ENCODE data around the gene CRYL1.

Gene CRYL1

DNA sequence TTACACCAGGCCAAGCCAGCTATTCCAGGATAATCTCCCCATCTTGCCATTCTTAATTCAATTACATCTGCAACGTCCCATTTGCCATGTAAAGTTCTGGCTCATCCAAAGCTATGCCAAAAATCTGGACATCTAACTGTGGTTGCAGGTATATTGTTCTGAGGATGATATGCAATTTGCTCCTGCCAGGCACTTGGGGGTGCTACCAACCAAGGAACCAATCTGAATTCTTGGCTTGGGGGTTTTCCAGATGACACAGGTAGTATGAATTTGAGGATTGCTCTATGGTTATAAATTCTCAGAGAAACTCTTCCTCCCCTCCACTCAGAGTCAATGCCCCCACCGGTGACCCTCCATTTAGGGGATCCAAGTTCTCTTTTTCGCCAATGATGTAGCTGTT lies 33.0 kb downstream of the CRYL1 start:
- Mint-ChIP-seq H3K9me3 (no peaks in the 10 kb centered on the region), H3K4me1 (peaks cover 21% of the 10 kb centered on the region), H3K36me3 (peaks cover 2% of the 10 kb centered on the region), H3K4me3 (no peak overlapping the region), H3K27ac (no peak overlapping the region), H3K27me3 (no peaks in the 10 kb centered on the region)
- CTCF ChIA-PET, result interaction anchor here (0.8 to 6.8 kb wide), 6 partner anchors 16 to 689 kb away, joined by 3 to 38 read pairs (median 11); no protein-coding TSS in a partner anchor
- no peak for DNase-seq

DNA sequence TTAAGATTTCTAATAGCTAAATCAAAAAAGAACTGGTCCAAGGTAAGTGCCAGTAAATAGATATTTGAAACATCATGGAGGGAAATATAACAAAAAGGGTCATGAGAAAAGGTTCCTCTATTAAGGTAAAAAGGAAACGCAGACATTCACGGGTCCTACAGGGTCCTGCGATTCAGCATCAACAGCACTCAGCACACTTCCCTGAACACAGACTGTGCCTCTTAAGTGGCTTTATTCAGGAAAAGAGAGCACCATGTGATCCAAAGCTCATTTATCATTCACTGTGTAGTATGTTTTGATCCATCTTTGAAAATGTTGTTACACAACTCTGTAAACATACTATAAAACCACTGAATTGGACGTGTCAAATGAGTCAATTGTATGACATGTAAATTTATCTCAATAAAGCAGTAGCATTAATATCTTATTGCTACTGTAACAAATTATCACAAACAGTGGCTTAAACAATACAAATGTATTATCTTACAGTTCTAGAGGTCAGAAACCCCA lies 33.7 kb downstream of the CRYL1 start:
- no peaks in the 10 kb centered on the region for H3K27me3 Mint-ChIP-seq
- no peak overlapping the region for H3K4me3 Mint-ChIP-seq
- peaks cover 2% of the 10 kb centered on the region for H3K36me3 Mint-ChIP-seq
- no peak for DNase-seq
- CTCF ChIA-PET, result interaction anchor here (0.8 to 6.8 kb wide), 7 partner anchors 16 to 689 kb away, joined by 3 to 38 read pairs (median 4); no protein-coding TSS in a partner anchor
- H3K4me1 Mint-ChIP-seq, result peaks cover 21% of the 10 kb centered on the region
- H3K27ac Mint-ChIP-seq, result no peak overlapping the region
- H3K9me3 Mint-ChIP-seq, result no peaks in the 10 kb centered on the region

DNA sequence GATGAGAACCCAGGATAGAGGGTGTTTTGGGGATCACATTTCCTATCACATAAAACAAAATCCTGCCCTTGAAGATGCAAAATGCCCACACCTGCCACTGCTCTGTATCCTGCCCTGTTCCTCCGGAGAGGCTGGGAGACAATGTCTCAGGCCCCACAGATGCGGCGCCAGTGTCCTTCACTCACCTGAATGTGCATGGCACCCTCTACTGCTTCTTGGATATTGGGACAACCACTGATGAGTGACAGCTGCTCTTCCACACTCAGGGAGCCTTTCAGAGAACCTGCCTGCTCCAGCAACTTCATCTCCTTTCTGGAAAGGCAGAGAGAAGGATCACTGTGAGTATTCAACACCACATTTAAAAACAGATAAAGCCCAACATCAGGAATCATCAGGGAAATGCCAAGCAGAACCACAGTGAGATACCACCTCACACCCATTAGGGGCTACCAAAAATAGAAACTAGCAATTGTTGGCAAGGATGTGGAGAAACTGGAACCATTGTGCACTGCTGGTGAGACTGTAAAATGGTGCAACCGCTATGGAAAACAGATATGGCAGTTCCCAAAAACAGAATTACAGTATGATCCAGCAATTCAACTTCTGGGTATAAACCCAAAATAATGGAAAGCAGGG lies 36.4 kb downstream of the CRYL1 start:
- CTCF ChIA-PET, result interaction anchor here (1.0 to 3.9 kb wide), 3 partner anchors 10 to 435 kb away, joined by 3 to 16 read pairs (median 3); no protein-coding TSS in a partner anchor
- no peaks in the 10 kb centered on the region for H3K27me3 Mint-ChIP-seq
- DNase-seq, result no peak
- no peak overlapping the region for H3K4me3 Mint-ChIP-seq
- peaks cover 6% of the 10 kb centered on the region for H3K36me3 Mint-ChIP-seq
- no peak overlapping the region for H3K27ac Mint-ChIP-seq
- peaks cover 18% of the 10 kb centered on the region for H3K4me1 Mint-ChIP-seq
- H3K9me3 Mint-ChIP-seq, result no peaks in the 10 kb centered on the region

DNA sequence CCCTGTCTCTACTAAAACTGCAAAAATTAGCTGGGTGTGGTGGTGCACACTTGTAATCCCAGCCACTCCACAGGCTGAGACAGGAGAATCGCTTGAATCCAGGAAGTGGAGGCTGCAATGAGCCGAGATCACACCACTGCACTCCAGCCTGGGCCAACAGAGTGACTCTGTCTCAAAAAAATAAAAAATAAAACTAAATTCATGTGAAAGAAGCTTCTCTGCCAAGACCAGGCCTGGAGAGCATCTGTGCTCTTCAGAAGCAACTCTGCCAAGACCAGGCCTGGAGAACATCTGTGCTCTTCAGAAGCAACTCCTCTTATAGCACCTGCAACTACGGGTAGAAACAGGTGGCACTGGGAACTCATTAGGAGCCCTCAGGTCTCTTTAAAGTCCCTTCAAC lies 37.7 kb downstream of the CRYL1 start:
- H3K9me3 Mint-ChIP-seq, result no peaks in the 10 kb centered on the region
- no peak overlapping the region for H3K4me3 Mint-ChIP-seq
- peaks cover 6% of the 10 kb centered on the region for H3K36me3 Mint-ChIP-seq
- CTCF ChIA-PET, result interaction anchor here (0.7 to 3.9 kb wide), 4 partner anchors 9 to 436 kb away, joined by 3 to 16 read pairs (median 3); no protein-coding TSS in a partner anchor
- H3K4me1 Mint-ChIP-seq, result peaks cover 15% of the 10 kb centered on the region
- no peak for DNase-seq
- no peaks in the 10 kb centered on the region for H3K27me3 Mint-ChIP-seq
- H3K27ac Mint-ChIP-seq, result no peak overlapping the region

DNA sequence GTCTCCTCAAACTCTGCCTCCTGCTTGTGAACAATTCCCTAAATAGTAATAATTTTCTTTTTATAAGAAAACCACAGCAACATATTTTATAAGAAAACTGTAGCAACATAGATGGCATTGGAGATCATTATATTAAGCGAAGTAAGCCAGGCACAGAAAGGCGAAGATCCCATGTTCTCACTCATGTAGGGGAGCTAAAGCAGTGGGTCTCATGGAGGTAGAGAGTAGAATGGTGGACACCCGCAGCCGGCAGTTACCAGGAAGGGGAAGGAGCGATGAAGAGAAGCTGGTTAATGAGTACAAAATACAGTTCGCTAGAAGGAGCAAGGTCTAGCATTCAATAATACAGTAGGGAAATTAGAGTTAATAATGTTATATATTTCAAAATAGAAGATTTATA lies 42.9 kb downstream of the CRYL1 start:
- peaks cover 8% of the 10 kb centered on the region for H3K4me1 Mint-ChIP-seq
- CTCF ChIA-PET, result no interaction called here

DNA sequence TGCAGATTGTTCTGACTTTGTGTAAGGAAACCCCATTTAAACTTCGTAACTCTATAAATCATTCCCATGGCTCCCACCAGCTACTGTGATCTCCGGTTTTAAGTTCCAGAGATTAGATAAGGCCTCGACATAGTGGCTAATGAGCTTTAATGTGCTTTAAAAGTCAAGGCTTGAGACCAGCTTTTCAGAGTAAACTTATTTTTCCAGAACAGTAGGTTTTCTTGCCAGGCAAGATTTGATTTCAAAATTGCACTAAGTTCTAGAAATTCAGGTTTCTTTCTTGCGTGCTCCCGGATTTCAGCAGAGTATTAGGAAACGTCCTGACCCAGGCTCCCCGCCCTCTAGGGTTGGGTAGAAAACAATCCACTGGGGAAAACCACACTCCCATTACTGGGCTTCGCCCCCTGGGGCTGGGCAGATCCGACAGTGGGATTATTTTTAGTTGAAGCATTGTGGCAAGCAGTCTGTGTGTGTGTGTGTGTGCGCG lies 43.3 kb downstream of the CRYL1 start:
- CTCF ChIA-PET, result no interaction called here
- DNase-seq, result no peak
- H3K4me1 Mint-ChIP-seq, result peaks cover 10% of the 10 kb centered on the region
- H3K36me3 Mint-ChIP-seq, result peaks cover 5% of the 10 kb centered on the region
- H3K27ac Mint-ChIP-seq, result no peak overlapping the region
- no peaks in the 10 kb centered on the region for H3K9me3 Mint-ChIP-seq
- no peak overlapping the region for H3K4me3 Mint-ChIP-seq
- no peaks in the 10 kb centered on the region for H3K27me3 Mint-ChIP-seq

More for the DNA sequence above, 42.9 kb downstream of the CRYL1 start:
- no peaks in the 10 kb centered on the region for H3K9me3 Mint-ChIP-seq
- no peaks in the 10 kb centered on the region for H3K27me3 Mint-ChIP-seq
- H3K27ac Mint-ChIP-seq, result no peak overlapping the region
- H3K36me3 Mint-ChIP-seq, result peaks cover 5% of the 10 kb centered on the region
- DNase-seq, result no peak
- H3K4me3 Mint-ChIP-seq, result no peak overlapping the region

DNA sequence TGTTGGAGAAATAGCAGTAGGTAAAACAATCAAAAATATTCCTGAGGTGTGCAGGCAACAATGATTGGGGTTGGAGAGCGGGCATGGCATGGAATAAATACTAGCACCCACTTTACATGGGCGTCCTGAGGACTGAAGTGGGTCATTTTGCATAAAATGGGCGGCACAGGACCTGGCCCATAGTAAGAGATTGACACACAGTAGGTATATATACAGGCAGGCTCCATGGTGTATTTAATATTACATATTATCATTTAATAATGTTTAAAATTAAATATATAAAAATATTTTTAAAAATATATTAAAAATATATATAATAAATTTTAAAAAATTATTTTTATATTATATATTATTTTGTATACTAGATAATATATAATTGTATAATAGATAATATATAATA lies 48.3 kb downstream of the CRYL1 start:
- CTCF ChIA-PET, result no interaction called here

DNA sequence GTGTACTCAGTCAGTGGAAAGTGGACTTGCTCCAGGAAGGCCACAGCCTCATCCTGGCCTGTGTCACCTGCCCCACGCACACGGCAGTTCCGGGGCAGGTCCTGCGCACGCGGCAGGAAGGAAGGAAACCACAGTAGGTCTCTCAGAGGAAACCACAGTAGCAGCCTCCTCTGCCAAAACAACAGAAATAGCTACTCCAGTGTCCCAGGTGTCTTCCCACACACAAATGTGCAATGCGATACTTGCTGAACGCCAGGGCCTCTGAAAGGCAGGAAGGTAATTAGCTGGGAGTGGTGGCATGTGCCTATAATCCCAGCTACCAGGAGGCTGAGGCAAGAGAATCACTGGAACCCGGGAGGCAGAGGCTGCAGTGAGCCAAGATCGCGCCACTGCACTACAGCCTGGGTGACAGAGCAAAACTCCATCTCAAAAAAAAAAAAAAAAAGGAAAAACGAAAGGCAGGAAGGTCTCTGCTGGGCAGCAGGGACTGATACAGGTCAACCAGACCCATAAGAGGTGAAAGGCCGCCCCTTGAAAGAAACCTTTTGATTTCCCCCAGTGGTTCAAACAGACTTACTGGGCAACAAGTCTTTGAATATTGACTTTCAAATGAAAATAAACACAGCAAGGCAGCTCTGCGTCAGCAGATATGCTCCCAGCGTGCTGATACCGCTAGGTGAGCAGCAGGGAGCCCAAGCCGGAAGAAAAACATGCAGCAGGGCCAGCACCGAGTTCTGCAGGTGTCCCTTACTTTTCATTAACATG lies 49.5 kb downstream of the CRYL1 start:
- peaks cover 50% of the 10 kb centered on the region for H3K4me1 Mint-ChIP-seq
- H3K4me3 Mint-ChIP-seq, result peak overlapping the region; percentile 72
- peak overlapping the region; percentile 100 for H3K27ac Mint-ChIP-seq
- peaks cover 11% of the 10 kb centered on the region for H3K27me3 Mint-ChIP-seq
- H3K9me3 Mint-ChIP-seq, result no peaks in the 10 kb centered on the region
- peak; percentile 84 for DNase-seq
- CTCF ChIA-PET, result interaction anchor here (0.9 to 3.4 kb wide), 5 partner anchors 16 to 279 kb away, joined by 3 to 15 read pairs (median 6); no protein-coding TSS in a partner anchor
- peaks cover 11% of the 10 kb centered on the region for H3K36me3 Mint-ChIP-seq

More for the DNA sequence above, 48.3 kb downstream of the CRYL1 start:
- Mint-ChIP-seq H3K27ac (peak overlapping the region; percentile 100), H3K36me3 (peaks cover 8% of the 10 kb centered on the region), H3K4me3 (no peak overlapping the region), H3K9me3 (no peaks in the 10 kb centered on the region), H3K27me3 (peaks cover 11% of the 10 kb centered on the region), H3K4me1 (peaks cover 49% of the 10 kb centered on the region)
- no peak for DNase-seq

DNA sequence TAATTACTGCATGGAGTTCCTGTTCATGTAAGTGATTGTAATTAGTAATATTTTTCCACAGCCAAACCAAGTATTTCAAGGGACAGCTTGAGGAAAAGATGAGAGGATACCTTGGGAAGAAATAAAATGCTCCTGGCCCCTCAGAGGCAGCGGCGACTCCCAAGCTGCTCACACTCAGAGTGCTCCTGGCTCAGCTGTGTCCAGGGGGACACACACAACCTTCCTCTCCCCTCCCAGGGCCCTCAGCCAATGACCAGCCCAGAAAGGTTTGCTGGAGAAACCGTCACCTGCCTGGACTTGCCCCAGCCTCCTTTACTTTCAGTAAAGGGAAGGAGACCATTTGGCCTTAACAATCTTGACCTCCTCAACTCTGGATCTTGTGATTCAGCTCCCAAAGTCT lies 51.1 kb downstream of the CRYL1 start:
- no peak overlapping the region for H3K27ac Mint-ChIP-seq
- CTCF ChIA-PET, result interaction anchor here (3.4 kb wide), 1 partner anchor 277 kb away, joined by 15 read pairs; no protein-coding TSS in a partner anchor

DNA sequence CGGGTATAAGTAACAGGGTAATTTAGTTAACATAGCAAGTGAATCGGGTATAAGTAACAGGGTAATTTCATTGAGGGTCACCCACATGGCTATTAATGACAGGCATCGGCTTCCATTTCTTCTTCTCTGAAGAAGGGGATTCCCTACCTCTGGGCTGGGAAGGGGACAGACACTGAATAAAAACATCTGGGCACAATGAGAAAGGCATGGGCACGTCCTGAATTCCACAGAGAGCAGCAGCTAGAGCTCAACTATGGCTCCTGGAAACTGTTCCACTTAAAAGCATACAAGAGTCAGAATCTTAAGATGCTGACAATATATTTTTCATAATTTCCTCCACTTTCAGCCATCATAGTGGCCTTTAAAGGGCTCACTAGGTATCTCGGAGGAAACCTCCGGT lies 51.8 kb downstream of the CRYL1 start:
- CTCF ChIA-PET, result interaction anchor here (3.4 kb wide), 1 partner anchor 277 kb away, joined by 15 read pairs; no protein-coding TSS in a partner anchor
- Mint-ChIP-seq H3K27me3 (peaks cover 11% of the 10 kb centered on the region), H3K4me1 (peaks cover 49% of the 10 kb centered on the region), H3K9me3 (no peaks in the 10 kb centered on the region), H3K4me3 (no peak overlapping the region), H3K27ac (no peak overlapping the region), H3K36me3 (peaks cover 14% of the 10 kb centered on the region)
- no peak for DNase-seq

More for the DNA sequence above, 51.1 kb downstream of the CRYL1 start:
- no peak overlapping the region for H3K4me3 Mint-ChIP-seq
- H3K4me1 Mint-ChIP-seq, result peaks cover 49% of the 10 kb centered on the region
- H3K27me3 Mint-ChIP-seq, result peaks cover 11% of the 10 kb centered on the region
- DNase-seq, result no peak
- peaks cover 15% of the 10 kb centered on the region for H3K36me3 Mint-ChIP-seq
- H3K9me3 Mint-ChIP-seq, result no peaks in the 10 kb centered on the region

DNA sequence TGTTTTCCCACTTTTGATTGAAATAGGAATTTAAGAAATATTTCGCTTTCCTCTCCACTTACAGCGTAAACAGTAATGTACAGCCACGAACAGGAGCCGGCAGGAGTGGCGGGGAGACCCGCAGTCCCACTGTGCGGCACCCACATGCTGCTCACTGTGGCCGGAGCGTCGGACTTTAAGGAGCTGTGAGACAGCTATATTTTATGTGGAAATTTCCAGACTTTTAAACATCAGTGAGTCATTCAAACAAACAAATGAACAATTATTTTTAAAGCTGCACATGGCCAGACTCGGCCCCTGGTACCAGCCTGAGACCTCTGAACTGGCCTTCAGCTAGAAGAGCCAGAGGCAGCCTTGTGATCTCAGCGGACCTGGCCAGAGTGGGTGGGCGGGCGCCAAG lies 52.5 kb downstream of the CRYL1 start:
- Mint-ChIP-seq H3K27ac (no peak overlapping the region), H3K27me3 (peaks cover 11% of the 10 kb centered on the region), H3K4me1 (peaks cover 47% of the 10 kb centered on the region), H3K36me3 (peaks cover 16% of the 10 kb centered on the region), H3K9me3 (no peaks in the 10 kb centered on the region), H3K4me3 (no peak overlapping the region)
- CTCF ChIA-PET, result interaction anchor here (3.4 kb wide), 1 partner anchor 276 kb away, joined by 15 read pairs; no protein-coding TSS in a partner anchor
- DNase-seq, result no peak

DNA sequence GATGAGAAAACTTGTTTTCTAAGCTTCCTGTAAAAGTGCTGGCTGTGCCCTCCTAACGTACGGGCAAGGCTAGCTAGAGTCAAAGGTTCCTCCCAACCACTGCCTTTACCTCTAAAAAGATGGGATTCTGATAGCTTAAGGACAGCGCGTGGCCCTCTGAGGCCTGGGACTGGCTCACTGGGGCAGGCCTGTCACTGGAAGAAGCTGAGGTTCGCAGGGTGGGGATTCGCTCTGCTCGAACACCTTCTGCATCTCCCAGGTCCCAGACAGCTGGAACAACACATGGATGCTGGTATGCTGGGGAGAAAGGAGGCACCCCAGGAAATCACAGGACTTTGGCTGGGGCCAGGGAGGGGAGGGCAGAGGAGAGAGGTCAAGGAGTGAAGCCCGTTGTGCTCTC lies 53.1 kb downstream of the CRYL1 start:
- CTCF ChIA-PET, result no interaction called here
- Mint-ChIP-seq H3K4me3 (no peak overlapping the region), H3K4me1 (peaks cover 47% of the 10 kb centered on the region), H3K36me3 (peaks cover 16% of the 10 kb centered on the region), H3K9me3 (no peaks in the 10 kb centered on the region), H3K27ac (peak overlapping the region; percentile 24), H3K27me3 (peaks cover 11% of the 10 kb centered on the region)
- DNase-seq, result no peak

DNA sequence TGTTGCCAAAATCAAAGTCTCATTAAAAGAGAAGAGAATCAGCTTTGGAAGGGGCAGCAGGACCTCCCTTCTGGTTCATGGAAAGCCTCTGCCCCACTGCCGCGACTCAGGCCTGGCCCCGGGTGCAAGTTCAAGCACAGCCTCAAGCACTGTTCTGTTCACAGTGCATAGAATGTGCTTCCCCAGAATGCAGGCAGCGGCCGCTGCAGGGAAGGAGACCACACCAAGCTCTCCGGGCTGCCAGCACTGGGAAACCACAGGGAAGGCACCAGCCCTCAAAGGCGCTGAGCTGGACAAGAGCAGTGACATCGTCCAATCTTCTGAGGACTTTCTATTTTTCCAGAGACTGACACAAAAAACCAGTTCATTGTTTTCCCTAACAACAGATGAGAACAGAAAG lies 55.5 kb downstream of the CRYL1 start:
- Mint-ChIP-seq H3K4me1 (peaks cover 24% of the 10 kb centered on the region), H3K36me3 (peaks cover 11% of the 10 kb centered on the region), H3K4me3 (no peak overlapping the region), H3K9me3 (no peaks in the 10 kb centered on the region), H3K27ac (no peak overlapping the region), H3K27me3 (peaks cover 6% of the 10 kb centered on the region)
- DNase-seq, result no peak
- CTCF ChIA-PET, result no interaction called here

DNA sequence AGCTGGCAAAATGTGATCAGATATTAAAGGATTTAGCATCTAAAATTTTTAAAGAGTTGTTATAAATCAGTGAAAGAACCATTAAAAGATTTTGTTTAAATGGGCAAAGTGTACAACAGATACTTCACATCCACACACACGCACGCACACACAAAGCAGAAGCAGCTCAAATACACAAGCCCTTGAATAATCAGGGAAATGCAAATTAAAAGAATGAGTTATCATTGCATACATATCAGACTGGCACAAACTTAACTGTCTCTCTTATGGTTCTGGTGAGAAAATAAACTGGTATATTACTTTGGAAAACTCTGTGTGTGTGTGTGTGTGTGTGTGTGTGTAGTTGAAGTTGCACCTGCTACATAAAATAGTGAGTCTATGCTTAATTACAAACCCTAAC lies 59.3 kb downstream of the CRYL1 start:
- Mint-ChIP-seq H3K27ac (no peak overlapping the region), H3K36me3 (peaks cover 7% of the 10 kb centered on the region), H3K27me3 (no peaks in the 10 kb centered on the region), H3K4me1 (peaks cover 10% of the 10 kb centered on the region), H3K9me3 (no peaks in the 10 kb centered on the region), H3K4me3 (no peak overlapping the region)
- DNase-seq, result no peak
- CTCF ChIA-PET, result no interaction called here
